BJ (cell line): ENCODE results near the gene PIK3C3. TPM values are rescaled to one million over a fixed set of nuclear protein-coding genes. Genes with fewer than 3 reads are reported as not detected.

ENCODE experiments used
- CTCF ChIA-PET: fragments of 350-600 bp; formaldehyde crosslinking; extraction: SDS; loops from one replicate; lab custom pipeline; 2021; ENCODE audit warnings: antibody characterized with exemption, inconsistent platforms; lab: Yijun Ruan, JAX
- POLR2A ChIA-PET: fragments of 300-600 bp; sonication (Branson Sonifier 250); formaldehyde crosslinking; extraction: SDS; loops from one replicate; lab custom pipeline; 2021; ENCODE audit warnings: antibody characterized with exemption; lab: Charles Lee
- DNase-seq: peaks from one replicate; pipeline ENCODE4 v3.0.0-alpha.2; 2011; ENCODE audit warnings: low read depth
- H3K27me3 ChIP-seq: 2 replicates; pipeline ENCODE4 v1.6.0; 2011; ENCODE audit warnings: low read length; ENCODE audit not compliant: control insufficient read depth, insufficient read depth
- H3K36me3 ChIP-seq: 2 replicates; pipeline ENCODE4 v1.5.1; 2011; ENCODE audit warnings: low read length; ENCODE audit not compliant: control insufficient read depth, insufficient read depth
- H3K4me3 ChIP-seq: 2 replicates; pipeline ENCODE4 v1.5.1; 2011; ENCODE audit warnings: low read depth, mild to moderate bottlenecking, control low read depth, low read length
- polyA plus RNA-seq: library from polyadenylated mRNA; depleted of rRNA; stranded (reverse); fragments of >200 nt; gene quantifications from 2 replicates; pipeline ENCODE4 v1.2.3, GENCODE V29; 2011
- TF ChIP-seq, protein P1 (sequence below): IDR thresholded peaks from 2 replicates; pipeline ENCODE4 v1.5.1; 2011; ENCODE audit warnings: low read depth, mild to moderate bottlenecking, control low read depth, inconsistent platforms, low read length, moderate library complexity; ENCODE audit not compliant: insufficient read depth

The PIK3C3 gene
- polyA plus RNA-seq, 1 experiment: 45.3 TPM

DNA sequence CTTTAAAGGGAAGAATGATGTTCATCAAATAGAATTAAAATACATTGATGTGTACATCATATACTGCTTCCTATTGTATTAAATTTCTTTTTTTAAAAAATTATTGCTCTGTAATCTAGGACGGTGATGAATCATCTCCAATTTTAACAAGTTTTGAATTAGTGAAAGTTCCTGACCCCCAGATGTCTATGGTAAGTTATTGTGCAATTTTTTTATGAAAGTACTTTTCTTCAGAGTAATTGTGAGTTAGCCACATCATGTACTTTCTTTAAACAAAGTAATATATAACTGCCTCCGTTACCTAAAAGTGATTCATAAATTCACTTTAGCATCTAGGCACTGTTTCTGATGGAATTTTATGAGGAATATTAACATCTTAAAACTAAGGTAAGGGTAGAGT, 38.1 kb downstream of the PIK3C3 start:
- ChIA-PET CTCF (interaction anchor here (0.6 kb wide), 1 partner anchor 45 kb away, joined by 3 read pairs; no protein-coding TSS in a partner anchor), POLR2A (no interaction called here)
- TF ChIP-seq, protein P1, sequence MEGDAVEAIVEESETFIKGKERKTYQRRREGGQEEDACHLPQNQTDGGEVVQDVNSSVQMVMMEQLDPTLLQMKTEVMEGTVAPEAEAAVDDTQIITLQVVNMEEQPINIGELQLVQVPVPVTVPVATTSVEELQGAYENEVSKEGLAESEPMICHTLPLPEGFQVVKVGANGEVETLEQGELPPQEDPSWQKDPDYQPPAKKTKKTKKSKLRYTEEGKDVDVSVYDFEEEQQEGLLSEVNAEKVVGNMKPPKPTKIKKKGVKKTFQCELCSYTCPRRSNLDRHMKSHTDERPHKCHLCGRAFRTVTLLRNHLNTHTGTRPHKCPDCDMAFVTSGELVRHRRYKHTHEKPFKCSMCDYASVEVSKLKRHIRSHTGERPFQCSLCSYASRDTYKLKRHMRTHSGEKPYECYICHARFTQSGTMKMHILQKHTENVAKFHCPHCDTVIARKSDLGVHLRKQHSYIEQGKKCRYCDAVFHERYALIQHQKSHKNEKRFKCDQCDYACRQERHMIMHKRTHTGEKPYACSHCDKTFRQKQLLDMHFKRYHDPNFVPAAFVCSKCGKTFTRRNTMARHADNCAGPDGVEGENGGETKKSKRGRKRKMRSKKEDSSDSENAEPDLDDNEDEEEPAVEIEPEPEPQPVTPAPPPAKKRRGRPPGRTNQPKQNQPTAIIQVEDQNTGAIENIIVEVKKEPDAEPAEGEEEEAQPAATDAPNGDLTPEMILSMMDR: no peak
- H3K4me3 ChIP-seq: no peak overlapping the region
- no peaks in the 10 kb centered on the region for H3K27me3 ChIP-seq
- H3K36me3 ChIP-seq: no peaks in the 10 kb centered on the region; the same call in 1 of the 2 replicates
- no peak for DNase-seq

DNA sequence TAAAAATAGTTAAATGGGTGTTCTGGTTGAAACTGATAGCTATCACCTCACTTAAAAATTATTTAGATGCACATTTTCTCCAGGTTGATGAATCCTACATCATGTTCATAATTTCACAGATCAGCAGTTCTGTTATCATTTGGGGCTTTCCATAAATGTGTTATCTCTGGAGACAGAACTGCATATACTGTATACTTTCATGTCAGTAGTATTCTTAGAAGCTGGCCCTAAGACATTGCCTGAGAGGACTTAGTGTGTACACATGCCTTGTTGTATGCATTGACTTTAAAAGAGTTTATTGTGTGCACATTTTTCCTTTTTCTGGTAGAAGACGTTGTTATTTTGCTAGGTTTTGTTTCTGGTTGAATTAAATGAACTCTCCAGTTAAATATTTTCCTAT, 41.0 kb downstream of the PIK3C3 start:
- Histone ChIP-seq H3K27me3 (no peaks in the 10 kb centered on the region), H3K4me3 (no peak overlapping the region), H3K36me3 (no peaks in the 10 kb centered on the region; the same call in 1 of the 2 replicates)
- TF ChIP-seq, protein P1: no peak
- ChIA-PET CTCF (no interaction called here), POLR2A (no interaction called here)
- no peak for DNase-seq

DNA sequence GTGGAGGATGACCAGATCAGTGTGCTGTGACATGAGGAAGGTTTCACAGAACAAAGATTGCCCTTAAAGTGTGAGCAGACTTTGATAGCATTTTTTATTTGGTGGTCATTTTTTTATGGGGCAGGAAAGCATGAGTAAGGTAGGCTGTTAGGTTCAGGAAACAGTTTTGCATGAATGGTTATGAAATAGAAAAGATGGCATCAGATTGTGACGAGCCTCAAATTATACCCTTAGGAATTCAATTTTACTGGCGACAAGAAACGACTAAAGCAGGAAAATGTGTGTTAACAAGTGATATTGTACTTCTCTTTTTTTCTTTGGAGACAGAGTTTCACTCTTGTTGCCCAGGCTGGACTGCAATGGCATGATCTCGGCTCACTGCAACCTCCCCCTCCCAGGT, 44.7 kb downstream of the PIK3C3 start:
- ChIA-PET CTCF (no interaction called here), POLR2A (no interaction called here)
- no peak overlapping the region for H3K4me3 ChIP-seq
- no peaks in the 10 kb centered on the region for H3K27me3 ChIP-seq
- no peak for DNase-seq
- TF ChIP-seq, protein P1: no peak
- no peaks in the 10 kb centered on the region; the same call in 1 of the 2 replicates for H3K36me3 ChIP-seq

GRCh38 chr18:42001801-42002200, 46.8 kb downstream of the PIK3C3 start:
- Histone ChIP-seq H3K36me3 (peaks cover 2% of the 10 kb centered on the region), H3K4me3 (no peak overlapping the region), H3K27me3 (no peaks in the 10 kb centered on the region)
- DNase-seq: no peak
- ChIA-PET CTCF (no interaction called here), POLR2A (no interaction called here)
- TF ChIP-seq, protein P1: no peak

DNA sequence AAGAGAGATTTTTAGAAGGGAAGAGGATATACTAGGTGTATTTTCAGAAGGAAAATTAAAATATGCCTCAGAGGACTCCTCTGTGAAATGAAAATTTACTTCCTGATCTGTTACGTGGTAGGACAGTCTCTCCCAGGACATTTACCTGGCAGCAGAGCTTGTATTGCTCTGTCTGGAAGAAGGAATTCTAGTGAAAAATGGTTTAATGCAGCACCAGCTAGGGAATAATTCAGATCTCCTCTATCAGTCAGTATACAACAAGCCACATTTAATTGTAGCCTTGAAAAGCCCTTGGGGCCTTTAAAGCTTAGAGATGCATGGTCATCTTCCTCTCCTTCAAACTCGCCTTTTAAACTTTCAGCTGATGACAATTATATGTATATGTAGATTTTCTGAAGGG, 49.6 kb downstream of the PIK3C3 start:
- DNase-seq: no peak
- TF ChIP-seq, protein P1: no peak
- Histone ChIP-seq H3K36me3 (peaks cover 2% of the 10 kb centered on the region), H3K4me3 (no peak overlapping the region), H3K27me3 (no peaks in the 10 kb centered on the region)
- ChIA-PET POLR2A (no interaction called here), CTCF (no interaction called here)
